ENCODE data around the gene DOHH.

- TF ChIP-seq GATA2 (IDR thresholded peaks at IDR 0.05; ENCODE audit: low read depth, low read length), result peak; percentile 32; the same call in 1 of the 2 replicates
- TF ChIP-seq GATA3 (IDR thresholded peaks at IDR 0.05; ENCODE audit: low read depth, low read length), result no peak
Measured at GRCh38 chr19:3520166-3521103, 20.0 kb upstream of the DOHH start.

All from SH-SY5Y (cell line).